HG02798 (cell line): ENCODE data around the gene CLDN22.
"Not testable (repeated sequence)": the region's sequence is repeated elsewhere in the genome, so short reads cannot be mapped to it uniquely, and the experiment has no call there.

Experiments used
- ATAC-seq: cut with Tn5 transposase; IDR thresholded peaks from one replicate; pipeline ENCODE4 v1.9.1; 2021; ENCODE audit warnings: mild to moderate bottlenecking; ENCODE audit not compliant: unreplicated experiment, poor library complexity

CLDN22 gene

DNA sequence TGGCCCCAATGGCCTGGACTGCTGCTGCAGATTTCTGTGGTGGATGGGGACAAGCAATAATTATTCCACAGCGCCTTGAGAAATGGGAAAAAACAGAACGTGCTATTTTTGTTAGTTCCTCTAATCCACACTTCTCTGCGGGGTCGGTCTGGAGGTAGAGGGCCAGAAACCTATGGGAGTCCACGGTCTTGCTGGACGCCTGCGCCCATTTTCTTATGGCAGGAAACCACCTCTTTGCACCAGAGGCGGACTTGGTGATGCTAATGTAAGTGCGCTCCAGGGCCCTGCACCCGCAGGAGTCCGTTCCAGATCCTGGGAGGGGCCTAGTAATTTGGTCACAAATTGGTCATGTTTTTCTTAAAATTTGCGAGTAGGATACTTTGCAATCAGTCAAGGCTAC is 28.1 kb upstream of the CLDN22 start:
- no peak for ATAC-seq

DNA sequence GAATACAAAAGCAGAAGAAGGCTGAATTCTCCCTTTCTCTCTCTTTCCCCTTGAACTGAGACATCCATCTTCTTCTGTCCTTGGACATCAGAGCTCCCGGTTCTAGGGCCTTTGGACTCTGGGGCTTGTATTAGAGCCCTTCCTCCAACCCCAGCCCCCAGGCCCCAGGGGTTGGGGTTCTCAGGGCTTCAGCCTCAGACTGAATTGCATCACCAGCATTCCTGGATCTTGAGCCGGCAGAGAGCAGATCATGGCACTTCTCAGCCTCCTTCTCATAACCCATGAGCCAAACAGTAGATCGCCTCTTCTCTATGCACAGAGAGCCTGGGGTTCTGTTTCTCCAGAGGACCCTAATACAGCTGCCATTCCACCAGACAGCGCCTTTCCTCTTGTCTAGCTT is 27.5 kb upstream of the CLDN22 start:
- ATAC-seq, result no peak

DNA sequence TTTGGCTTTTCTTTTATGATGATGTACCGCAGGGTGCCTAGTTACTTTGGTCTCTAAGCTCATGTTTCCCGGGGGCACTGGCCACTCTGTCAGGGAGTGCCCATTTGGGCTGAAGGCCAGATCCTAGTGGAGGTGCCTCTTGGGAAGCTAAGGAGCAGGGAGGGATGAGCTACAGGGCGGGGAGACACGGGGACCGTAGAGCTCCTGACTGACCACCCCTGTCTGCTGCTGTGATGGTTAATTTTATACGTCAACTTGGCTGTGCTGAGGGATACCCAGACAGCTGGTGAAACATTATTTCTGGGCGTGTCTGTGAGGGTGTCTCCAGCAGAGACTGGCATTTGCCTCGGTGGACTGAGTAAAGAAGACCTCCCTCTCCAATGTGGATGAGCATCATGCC is 27.1 kb upstream of the CLDN22 start:
- ATAC-seq, result no peak

DNA sequence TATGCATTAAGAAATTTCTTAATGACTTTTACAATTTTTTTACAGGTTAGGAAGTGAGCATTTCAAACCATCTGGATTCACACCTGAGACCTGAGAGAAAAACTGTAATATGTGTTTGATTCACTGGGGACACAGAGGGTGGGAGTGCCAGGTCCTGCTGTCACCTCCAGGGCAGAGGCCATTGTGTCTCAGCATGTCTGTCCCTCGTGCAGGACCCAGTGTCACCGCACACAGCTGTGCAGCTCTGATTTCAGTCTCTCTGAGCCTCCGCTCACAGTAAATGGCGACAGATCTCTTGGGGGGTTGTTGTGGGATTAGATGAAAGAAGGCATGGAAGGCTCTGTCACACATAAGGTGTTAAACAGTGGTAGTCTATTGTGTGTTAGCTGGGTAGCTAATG is 25.2 kb upstream of the CLDN22 start:
- ATAC-seq, result no peak

DNA sequence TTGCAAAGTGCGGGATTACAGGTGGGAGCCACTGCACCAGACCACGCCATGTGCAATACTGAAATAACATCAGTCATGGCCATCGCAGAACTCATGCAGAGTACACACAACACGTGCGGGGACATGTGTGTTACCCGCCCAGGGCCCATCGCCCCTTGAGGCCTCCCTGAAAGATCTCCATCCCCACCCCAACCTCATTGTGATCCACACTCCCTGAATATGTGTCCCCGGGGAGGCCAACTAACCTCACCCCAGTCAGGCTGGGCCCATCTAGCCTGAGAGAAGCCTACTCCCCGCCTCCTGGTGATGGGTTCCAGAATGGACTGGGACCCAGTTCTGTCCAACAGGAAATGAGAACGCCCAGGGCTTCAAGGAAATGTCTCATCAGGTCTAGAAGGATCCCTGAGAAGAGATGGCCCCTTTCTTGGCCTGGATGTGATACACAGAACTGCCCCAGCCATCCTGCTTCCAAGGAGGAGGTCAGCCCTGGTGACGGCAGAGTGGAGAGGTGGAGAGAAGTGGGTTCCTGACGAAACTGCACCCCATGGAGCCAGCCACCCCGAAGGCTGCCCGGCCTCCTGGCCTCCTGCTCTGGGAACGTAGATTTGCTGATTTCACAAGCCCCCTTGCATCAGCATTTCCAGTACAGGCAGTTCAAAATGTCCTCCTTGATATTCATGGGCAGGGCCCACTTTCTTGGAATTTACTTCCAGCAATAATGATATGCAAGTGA is 24.6 kb upstream of the CLDN22 start:
- ATAC-seq, result no peak

DNA sequence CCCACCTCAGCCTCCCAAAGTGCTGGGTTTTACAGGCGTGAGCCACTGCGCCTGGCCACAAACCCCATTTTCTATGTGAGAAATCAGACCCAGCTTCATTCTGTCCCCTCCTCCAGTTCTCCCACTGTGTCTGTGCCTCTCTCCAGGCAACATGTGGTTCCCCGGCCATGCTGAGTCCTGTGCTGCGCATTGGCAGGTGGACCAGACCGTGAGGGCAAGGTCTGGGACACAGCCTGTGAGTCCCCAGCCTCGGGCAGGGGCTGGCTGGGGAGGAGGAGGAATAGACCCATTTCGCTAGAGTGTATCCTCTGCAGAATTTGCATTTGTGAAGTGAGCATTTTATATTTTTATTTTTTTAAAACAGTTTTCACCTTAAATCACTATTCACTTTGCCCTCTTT is 23.7 kb upstream of the CLDN22 start:
- no peak for ATAC-seq

DNA sequence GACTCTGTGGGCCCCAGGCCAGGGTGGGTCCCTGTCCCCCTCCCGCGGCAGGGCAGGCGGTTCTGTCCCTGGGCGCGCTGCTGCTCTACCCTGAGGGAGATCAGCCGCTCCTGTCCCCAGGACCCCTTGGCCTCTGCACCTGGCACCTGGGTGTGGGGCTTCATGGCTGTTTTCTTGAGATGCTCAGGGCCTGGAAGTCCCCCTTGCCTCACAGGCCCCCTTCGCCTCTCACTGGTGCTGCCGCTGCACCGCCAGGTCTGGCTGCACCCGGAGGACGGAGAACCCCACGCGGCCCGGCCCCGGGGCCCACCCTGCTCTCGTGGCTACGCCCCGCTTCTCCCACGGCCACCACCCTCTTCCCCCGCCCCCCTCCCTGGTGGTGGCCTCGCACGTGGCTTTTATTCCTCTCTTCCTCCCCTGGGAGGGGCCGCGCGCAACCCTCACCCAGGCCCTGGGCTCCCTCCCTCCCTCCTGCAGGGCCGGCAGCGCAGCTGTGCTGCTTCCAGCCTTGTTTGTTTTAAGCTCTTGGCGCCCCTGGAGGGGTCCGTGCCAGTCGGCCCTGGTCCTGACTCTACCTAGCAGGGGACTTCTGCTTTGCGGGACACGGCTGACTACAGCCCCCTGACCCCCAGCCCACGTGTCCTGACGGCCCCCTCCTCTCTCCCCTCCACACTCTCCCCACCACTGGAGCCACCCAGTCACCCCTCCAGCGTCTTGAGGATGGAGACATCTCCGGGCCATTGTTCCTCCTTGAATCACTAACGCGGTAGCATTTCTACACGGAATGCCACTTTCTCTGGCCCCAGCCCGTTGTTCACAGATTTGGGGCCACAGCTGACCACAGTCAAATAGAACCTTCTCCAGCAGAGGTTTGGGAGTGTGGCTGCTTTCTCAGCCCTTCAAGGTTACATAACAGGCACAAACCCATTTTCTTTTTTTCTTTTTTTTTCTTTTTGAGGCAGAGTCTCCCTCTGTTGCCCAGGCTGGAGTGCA is 22.8 kb upstream of the CLDN22 start:
- no peak for ATAC-seq

DNA sequence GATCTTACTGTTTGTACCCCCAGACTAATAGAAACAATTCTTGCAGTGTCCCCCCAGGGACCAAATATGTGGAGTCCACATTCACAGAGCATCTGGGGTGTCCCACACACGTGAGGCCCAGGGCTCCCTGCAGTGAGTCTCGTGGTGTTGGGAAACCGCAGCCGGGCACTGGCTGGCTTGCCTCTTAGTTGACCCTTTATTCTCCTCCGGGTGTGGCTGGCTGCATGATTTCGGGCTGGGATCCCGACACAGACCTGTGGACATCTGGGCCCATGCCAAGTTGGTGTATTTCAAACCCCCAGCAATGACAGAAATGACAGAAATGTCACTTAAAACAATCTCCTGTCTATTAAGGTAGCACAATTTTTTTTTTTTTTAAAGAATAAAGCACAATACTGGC is 17.8 kb upstream of the CLDN22 start:
- ATAC-seq, result no peak

DNA sequence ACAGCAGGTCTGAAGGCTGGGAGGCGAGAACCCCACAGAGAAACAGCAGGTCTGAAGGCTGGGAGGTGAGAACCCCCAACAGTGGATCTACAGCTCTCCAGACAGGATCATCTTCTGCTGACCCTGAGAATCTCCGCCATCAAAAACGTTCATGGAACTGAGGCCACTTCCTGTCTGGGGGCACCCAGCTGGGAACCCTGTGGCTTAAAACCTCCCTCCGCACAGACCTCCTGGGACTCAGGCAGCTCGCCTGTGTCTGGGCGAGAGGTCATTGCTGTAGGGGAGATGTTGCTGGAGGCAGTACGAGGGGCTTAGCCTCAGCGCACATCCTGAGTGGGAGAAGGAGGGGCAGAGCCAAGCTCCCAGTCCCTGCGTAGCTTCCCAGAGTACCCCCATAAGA is 17.3 kb upstream of the CLDN22 start:
- no peak for ATAC-seq

DNA sequence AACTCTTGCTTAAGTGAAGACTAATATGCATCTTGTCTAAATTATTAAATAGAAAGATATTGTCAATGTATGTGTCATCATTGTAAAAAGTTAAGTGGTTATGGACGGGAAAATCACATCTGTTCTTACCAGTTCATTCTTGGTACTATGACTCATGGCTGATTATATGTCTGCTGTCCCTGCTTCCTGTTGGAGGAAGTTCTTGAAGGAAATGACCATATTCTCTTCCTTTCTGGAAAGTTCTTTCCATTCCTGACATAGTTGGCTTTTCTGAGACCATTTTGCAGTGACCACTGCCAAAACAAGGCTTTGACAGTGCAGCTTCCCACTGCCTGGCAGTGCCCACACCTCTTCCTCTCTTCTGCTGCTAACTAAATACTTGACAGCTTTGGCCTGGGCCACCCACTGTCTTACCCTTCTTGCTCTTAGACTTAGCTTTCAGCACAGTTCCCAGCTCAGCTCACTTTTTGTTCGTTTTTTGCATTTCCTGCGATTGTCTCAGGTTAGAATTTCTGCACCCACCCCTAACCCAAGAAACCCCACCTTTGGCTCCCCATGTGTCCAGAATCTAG is 15.4 kb upstream of the CLDN22 start:
- no peak for ATAC-seq

DNA sequence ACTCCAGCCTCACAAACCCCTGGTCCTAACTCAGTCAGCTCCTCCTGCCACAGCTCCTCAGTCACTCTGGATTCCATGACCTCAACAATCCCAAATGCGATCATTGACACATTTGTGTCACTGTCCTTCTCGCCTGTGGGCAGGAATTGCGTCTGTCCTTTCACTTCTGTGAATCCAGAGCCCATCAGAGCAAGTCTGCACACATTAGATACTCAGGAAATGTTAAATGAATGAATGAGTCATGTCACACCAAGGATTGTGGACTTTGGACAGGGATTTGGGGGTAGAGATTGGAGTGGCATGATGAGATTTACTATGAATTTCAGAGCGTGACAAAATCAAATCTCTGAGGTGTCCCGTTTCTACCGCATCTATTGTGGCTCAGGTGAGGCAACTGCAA is 13.9 kb upstream of the CLDN22 start:
- no peak for ATAC-seq

DNA sequence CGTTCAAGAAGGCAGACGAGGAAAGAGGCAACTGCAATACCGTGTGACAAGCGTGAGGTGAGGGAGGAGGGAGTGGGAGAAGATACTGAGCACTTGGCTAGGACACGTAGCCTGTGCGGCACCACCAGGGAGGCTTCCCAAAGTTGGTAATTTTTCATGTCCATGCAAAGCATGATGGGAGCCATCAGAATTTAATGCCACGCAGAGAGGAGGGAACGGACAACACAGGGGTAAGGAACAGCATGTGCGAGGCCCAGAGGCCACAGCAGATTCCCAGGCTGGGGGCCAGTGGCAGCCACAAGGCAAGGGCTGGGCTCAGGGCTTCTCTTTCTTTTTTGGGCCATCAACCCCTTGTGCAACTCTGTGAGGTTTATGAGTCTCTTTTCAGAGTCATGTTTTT is 13.1 kb upstream of the CLDN22 start:
- ATAC-seq, result no peak

DNA sequence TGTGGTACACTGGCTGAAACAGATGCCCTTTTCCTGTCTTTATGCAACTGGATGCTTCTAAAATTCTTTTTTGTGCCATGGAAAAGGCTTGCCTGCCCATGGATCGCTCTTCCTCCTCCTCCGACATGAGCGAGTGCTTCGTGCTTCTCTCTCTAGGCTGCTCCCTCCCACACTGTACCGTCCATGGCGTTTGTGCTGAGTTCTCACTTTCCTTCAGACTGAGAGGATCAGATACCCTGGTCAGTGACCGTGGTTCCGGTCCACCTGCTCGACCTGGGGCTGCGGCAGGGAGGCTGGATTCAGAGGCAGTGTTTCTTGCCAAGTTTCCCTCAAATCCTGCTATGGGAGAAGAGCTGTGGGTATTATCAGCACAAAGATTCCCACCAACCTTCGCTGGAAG is 12.4 kb upstream of the CLDN22 start:
- no peak for ATAC-seq

DNA sequence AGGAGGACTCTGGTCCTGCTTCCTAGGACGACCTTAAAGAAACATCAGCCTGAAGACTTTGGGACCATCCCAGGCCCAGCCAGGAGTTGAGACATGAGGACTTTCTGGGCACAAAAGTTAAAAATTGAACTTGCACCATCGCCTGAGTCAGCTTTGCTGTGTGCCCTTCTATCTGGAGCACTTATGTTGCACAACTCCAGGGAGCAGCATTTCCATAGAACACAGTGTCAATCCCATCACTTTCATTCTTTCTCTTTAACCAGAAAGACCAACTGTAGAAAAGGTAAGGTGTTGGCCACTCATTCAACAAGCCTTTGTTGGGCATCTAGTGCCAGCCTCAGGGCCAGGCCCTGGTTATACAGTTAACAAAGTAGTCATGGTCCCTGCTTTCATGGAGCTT is 10.8 kb upstream of the CLDN22 start:
- ATAC-seq, result no peak

DNA sequence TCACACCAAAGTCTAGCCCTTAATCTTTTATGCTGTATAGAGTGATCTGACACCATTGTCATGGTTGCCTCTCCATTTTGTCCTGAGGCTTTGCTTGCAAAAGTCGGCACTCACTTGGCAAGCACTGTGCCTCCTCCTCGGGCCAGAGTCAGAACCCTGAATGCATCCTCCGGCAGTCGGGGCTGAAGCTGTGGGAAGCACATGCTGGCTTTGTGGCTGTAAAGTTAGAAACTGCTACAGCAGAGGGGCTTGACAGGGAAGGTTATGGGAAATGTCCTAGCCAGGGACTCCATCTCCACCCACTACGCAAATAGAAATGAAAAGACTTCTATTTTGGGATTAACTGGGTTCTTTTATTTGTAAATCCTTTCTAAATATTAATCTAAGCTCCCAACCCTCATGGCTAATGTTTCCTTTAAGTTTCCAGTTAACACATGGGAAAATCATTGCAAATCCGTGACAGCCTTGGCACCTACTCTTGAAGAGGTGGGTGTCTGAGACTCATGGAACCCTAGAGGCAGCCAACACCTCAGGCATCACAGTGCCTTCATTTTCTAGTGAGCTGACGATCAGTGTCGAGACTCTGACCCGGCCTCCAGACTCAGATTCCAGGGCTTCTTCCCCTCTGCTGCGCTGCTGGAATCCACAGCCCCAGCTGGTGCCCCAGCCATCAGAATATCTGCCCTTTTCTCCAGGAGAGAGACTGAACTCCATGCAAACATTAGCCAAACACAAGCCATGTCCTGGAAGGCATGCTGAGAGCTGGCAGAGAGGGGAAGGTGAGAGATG is 10.1 kb upstream of the CLDN22 start:
- no peak for ATAC-seq

DNA sequence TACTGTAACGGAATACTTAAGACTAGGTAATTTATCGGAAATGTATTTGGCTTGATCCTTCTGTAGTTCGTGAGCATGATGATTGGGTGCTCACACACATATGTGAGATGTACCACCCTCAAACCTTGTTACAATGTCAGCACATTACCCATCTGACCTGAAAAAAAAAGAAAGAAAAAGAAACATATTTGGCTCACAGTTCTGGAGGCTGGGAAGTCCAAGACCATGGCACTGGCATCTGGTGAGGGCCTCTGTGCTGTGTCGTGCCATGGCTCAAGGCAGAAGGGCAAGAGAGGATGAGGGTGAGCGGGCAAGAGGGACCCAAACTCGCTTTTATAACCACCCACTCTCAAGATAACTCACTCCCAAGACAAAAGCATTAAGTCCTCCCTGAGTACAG is 9.2 kb upstream of the CLDN22 start:
- ATAC-seq, result no peak

DNA sequence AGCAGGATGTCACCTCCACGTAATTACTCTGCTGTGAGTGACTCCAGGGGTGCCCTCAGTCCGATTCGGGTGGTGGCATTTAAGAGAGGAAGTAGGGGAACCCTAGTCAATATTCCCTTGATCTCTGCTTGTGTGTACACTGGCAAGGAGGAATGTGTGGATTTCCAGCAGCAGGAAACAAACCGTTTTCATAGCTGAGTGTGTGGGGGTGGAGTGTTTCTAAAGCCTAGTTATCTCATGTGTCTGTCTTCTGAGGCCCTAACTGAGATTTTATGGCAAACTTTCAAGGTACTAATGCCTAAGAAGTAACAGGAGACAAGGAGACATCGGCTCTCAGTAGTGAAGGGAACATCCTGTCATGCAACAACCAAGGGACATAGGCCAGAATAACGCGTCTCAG is 8.8 kb upstream of the CLDN22 start:
- no peak for ATAC-seq

DNA sequence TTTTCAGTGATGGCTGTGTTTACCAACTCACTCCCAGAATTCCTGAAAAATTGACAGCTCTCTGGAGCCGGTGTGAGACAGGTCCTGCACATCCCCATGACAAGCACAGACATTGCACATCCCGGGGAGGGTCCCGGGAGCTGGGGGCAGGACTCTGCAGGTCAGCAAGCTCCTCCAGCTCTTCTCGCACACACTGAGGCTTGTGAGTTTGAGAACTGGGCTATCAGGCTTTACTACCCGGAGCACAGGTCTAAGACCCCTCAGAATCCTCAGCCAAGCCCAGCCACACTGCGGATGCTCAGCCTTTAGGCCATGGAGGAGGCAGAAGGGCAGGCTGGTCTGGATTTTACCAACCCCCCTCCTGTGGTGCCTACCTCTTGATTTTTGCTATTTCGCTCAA is 7.8 kb upstream of the CLDN22 start:
- ATAC-seq, result no peak

DNA sequence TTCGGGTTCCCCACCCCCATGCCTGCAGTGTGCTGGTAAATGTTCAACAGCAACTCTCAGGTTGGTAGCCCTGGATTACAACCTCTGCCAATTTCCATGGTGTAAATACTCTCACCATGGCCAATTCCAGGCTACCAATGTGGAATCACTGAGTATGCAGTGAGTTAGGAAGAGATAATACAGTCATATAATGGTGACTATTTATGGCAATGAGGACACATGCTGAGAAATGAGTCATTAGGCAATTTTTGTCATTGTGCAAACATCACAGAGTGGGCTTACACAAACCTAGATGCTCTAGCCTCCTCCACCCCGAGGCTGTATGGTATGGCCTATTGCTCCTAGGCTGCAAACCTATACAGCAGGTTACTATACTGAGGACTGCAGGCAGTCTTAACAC is 6.8 kb upstream of the CLDN22 start:
- ATAC-seq, result no peak

DNA sequence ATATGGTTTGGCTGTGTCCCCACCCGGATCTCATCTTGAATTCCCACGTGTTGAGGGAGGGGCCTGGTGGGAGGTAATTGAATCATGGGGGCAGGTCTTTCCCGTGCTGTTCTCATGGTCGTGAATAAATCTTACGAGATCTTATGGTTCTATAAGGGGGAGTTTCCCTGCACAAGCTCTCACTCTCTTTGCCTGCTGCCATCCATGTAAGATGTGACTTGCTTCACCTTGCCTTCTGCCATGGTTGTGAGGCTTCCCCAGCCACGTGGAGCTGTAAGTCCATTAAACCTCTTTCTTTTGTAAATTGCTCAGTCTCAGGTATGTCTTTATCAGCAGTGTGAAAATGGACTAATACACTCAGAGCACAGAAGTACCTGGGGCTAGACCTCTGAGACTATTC is 6.3 kb upstream of the CLDN22 start:
- not testable (repeated sequence) for ATAC-seq

DNA sequence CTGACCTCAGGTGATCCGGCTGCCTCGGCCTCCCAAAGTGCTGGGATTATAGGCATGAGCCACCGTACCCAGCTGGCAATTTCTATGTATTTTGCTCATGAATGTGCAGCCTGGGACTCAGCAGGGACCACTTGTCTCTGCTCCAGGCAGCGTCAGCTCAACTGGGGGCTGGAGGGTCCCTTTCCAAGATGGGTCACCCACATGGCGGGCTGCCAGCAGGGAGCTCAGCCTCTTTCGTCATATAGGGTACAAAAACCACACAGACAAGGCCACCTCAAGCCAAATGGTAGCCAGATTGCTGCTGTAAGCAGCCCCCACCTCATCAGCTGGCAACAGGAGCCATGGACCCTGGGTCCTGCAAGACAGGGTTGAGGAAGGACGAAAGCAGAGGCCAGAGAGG is 4.5 kb upstream of the CLDN22 start:
- no peak for ATAC-seq
